Measurements from ENCODE around the gene RREB1.
"Not testable (repeated sequence)": the region's sequence is repeated elsewhere in the genome, so short reads cannot be mapped to it uniquely, and the experiment has no call there.

Gene RREB1

DNA sequence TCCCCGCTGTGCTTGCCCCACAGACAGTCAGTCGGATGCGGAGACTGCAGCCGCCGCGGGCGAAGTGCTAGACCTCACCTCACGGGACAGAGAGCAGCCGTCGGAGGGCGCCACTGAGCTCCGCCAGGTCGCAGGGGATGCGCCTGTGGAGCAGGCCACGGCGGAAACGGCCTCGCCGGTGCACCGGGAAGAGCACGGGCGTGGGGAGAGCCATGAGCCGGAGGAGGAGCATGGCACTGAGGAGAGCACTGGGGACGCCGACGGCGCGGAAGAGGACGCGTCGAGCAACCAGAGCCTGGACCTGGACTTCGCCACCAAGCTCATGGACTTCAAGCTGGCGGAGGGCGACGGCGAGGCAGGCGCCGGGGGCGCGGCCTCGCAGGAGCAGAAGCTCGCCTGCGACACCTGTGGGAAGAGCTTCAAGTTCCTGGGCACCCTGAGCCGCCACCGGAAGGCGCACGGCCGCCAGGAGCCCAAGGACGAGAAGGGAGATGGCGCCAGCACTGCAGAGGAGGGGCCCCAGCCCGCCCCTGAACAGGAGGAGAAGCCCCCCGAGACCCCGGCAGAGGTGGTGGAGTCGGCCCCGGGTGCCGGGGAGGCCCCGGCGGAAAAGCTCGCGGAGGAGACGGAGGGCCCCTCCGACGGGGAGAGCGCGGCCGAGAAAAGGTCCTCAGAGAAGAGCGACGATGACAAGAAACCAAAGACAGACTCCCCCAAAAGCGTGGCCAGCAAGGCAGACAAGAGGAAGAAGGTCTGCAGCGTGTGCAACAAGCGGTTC lies 138.8 kb downstream of the RREB1 start:
- no peak for DNase-seq

DNA sequence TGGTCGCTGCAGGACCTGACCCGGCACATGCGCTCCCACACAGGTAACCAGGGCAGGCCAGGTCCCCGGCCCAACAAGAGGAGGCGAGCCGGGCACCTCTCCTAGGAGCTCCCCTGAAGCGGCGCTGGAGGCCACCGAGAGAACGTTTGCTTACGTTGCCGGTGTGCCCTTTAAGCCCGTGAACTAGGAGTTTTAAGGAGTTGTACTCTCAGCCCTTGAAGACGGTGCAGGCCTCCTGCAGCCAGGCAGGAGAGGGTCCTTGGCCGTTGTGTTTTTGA lies 139.4 kb downstream of the RREB1 start:
- DNase-seq = no peak

DNA sequence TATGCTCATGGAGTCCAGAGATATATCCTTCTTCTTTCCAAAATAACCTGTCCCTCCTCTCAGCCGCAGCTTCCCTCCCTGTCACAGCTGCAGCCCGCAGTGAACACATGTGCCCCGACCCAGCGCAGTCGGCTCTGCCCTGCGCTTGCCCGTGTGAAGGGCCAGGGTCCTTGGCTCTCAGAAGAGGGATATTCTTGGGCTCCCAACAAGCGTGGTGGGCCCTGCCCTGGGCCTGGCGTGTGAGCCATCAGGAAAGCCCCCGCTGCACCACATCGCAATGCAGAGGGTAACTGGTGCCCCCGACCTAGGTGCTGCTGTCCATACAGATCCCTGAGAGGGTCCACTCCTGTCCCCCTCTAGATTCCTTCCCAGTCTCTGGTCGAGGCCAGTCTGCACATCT lies 140.1 kb downstream of the RREB1 start:
- DNase-seq = no peak

DNA sequence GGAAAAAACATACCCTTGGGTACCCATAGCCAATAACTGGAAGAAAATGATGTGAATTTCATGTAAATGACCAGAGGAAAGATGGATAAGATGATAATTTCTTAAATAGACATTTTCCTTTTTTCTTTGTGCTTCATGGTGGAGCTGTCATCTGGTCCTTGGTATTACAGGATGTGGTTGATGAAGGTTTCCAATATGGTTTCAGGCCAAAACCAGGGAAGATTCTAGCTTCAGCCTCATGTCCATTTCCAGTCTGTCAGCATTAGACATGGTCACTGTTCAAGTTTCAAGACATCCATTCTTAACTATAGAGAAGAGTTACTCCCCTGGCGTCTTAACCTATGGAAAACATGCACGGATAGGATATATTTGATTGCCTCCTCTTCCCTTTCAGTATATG lies 141.6 kb downstream of the RREB1 start:
- no peak for DNase-seq

DNA sequence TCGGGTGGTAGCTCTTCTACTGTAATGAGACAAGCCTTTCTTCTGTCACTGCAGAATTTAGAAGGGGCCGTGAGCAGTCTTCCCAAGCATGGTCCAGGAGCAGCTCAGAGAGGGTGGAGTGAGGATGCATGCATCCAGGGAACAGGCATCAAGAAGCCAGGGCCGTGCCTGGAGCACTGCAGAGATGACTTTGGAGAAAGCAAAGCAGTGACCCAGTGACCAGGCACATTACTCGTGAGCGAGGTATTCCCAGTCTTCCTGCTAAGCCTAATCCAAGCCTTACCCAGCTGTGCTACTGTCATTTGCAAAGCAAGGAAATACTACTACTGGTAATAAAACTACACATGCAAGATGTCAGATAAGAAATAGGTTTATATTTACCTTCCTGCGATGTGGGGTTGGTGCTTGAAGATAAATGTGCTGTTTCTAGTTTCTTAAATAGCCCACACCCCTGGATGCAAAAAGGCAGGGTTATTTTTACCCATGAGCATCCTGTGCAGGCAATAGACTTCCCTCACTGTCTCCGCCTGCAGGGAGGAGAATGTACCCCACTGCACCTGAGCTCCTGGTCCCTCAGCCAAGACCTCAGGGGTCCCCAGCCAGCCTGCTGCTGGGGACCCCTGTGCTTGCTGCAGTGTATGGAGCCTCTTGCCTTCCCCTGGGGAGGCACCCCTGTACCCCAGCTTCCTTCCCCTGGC lies 142.3 kb downstream of the RREB1 start:
- no peak for DNase-seq

DNA sequence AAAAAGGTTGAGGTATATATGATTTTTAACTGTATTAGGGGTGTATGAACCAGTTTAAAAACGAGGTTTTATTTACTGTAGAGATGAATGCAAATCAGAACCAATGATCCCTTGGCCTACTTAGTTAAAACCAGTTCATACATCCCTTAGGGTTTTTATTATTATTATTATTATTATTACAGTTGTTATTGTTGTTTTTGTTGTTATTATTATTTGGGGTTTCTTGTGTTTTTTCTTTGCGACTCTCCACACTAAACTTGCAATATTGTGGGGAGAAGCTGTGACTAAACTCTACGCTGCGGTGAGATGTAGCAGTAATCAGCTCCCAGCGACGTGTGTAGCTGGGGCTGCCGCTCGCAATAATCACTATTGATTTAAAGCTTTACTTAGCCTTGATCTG lies 143.1 kb downstream of the RREB1 start:
- DNase-seq = no peak

DNA sequence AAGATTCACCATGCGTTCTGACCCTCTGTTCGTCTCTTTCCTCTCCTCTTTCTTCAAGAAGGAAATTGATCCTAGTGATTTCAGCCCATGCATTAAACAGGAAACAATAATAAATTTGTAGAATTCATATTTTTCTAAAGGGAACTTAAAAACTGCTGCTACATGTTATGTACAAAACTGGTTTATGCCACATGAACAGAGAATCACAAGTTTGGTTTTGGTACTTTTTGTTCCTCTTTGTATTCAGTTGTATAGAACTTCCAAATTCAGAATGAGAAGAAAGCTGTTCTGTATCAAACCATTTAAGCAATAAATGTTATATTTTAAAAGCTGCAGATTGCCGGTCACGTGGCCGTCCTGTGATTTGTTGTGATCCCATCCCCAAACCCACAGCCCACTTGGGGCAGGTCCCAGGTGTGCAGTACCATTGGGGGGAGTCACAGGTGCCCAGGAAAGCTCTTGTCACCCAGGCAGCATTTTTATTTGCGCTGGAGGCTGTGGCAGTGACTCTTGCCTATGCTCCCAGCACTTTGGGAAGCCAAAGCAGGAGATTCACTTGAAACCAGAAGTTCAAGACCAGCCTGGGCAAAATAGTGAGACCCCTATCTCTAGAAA lies 144.0 kb downstream of the RREB1 start:
- no peak for DNase-seq

DNA sequence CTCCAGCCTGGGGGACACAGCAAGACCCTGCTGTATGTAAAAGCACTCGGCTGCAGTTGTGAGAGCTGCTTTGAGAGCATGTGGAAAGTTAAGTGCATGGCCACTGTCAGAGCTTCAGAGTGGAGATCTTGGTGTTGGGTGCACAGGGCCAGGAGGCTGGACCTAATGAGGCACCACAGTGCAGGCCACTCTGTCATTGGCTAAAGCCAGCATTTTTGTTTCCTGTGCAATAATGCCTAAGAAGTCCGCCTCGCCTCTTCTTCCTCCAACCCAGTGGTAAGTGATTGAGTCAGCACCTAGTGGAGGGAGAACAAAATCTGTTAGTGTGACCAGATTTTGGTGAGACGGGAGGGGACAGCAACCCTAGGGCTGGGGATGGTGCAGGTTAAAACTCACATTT lies 144.6 kb downstream of the RREB1 start:
- no peak for DNase-seq

DNA sequence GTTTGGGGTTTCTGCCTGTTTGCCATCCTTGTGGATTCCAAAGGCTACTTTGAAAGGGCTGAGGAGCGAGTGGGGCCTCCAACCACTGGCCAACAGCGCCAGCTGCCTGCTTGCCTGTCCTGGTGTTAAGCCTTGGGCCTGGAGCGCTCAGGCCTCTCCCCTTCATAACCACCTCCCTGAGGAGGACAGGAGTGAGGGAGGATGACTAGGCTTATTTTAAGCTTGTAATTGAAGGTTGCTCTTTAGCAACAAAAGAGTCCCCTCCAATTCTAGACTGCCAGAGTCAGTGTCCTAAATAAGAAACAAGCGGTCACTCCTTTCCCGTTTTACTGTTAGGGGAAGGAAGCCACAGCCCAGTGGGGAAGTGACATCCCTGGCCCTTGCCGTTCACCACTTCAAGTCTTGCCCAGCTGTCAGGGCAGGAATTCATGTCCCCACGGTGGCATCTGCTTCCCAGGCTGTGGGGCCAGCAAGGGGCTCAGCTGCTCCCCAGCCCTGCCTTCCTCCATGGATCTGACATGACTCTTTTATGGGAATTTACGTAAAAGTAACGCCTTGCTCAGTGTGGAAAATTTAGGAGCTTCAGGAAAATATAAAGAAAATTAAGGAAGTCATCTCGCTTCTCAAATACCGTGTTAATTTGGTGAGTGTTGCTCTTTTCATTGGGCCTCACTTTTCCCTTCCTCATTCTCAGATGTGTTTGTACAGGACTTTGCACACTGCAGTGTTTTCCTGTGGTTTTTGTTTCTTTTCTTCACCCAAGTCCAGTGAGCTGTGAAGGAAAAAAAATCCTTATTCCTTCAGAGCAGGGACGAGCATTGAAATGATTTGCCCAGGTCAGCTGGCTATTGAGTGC lies 147.4 kb downstream of the RREB1 start:
- DNase-seq = no peak

DNA sequence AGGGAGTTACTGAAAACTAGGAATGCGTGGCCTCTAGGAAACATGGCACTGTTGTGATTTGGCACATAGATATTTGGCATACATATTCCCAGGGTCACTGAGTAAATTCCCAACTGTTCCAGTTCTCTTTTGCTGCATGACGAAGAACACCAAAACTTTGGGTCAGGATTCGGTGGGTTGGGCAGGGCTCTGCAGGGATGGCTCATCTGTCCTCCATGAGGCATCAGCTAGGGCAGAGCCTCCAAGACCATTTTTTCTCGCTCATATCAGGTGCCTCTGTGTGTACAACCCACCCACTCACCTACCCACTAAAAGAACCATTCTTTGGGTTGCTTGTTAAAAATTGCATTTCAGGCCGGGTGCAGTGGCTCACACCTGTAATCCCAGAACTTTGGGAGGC lies 148.2 kb downstream of the RREB1 start:
- DNase-seq = no peak

DNA sequence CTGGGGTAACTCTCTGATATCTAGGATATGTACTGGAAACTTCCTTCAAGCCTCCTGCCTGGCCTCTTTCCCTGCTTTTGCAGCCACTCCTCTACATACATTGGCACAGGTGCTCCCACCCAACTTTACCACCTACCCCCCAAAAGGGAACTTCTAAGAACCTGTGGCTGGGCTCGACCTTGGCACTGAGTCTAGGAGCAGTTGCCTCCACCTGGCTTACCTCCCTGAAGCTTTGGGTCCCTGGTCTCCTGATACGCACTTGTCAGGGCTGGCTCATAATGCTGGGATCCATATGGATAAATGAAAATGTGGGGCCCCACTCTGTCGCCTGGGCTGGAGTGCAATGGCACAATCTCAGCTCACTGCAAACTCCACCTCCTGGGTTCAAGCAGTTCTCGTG lies 149.0 kb downstream of the RREB1 start:
- DNase-seq = no peak

DNA sequence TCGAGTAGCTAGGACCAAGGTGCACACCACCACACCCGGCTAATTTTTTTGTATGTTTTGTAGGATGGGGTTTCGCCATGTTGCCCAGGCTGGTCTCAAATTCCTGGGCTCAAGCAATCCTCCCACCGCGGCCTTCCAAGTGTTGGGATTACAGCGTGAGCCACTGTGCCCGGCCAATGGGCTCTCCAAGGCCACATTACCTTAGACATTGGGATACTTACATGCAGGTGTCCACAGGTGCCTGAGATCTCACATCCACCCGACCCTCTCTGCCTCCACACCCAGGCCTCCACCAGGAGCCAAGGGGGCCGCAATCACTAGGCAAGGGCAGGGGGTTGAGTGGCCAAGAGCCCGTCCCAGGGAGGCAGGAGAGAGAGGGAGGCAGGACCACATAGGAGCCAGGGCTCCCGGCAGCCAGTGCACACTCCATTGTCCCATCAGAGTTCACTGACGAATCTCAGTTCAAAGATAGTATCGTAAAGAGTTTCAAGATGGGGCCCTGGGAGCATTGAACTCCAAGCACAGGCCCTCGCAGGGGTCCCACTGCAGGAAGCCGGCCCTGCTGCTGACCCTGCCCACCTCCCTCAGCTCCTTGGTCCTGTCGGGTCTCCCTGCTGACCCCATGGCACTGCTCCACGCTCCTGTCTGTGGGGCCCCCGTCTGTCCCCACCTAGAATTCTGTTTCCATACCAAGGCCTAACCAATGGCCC lies 149.9 kb downstream of the RREB1 start:
- no peak for DNase-seq

DNA sequence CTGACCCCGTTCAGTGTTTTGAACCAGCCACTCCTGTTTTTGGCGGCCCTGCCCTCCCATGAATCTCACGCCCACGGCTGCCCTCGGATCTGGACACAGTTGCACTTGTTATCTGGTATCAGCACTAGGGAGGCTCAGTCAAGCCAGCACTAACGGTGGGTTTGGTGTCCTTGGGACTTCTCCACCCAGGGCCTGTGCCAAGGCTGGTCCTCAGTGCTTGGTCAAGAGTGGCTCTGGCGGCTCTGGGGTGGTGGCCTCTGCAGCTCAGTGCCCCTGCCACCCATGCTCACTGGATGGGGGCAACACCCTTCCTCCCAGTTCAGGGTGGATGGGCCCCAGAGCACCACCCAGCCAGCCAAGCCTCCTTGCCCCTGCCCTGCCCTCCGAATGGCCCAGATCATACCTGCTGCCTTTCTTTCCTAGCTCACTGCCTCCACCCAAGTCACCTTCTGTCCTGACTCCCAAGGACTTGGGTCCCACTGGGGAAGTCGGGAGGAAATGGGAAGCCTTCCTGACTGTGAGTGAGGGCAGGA lies 150.5 kb downstream of the RREB1 start:
- DNase-seq = no peak

DNA sequence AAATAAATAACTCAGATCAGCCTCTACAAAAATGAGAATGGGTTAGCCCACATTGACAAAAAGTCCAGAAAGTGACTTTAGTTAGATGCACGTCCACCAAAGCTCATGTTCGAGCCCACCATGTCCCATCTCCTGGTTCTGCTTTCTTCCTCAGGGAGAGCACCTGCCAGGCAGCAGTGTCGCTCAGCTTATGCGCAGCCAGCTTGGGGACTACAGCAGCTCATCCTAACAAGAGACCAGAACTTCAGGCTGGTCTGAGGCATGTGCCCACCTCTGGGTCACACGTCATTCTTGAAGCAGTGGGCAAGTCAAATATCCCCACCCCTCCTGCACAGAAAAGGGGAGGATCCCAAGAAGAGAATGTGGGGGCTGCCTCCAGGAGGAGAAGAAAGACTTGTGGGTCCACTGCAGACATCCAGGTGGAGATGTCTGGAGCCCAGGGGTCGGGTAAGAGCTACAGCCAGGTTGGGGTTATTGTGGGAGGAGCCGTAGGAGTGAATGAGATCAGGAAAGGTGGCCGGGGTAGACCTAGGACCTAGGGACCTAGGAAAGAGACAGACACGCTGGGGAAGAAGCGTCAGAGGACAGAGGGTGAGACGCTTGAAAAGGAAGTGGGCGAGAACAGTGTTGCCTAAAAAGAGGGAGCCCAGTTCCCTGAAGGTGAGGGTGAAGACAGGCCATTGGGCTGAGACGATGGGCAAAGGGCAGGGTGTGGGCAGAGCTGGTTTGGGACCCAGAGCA lies 152.7 kb downstream of the RREB1 start:
- no peak for DNase-seq

DNA sequence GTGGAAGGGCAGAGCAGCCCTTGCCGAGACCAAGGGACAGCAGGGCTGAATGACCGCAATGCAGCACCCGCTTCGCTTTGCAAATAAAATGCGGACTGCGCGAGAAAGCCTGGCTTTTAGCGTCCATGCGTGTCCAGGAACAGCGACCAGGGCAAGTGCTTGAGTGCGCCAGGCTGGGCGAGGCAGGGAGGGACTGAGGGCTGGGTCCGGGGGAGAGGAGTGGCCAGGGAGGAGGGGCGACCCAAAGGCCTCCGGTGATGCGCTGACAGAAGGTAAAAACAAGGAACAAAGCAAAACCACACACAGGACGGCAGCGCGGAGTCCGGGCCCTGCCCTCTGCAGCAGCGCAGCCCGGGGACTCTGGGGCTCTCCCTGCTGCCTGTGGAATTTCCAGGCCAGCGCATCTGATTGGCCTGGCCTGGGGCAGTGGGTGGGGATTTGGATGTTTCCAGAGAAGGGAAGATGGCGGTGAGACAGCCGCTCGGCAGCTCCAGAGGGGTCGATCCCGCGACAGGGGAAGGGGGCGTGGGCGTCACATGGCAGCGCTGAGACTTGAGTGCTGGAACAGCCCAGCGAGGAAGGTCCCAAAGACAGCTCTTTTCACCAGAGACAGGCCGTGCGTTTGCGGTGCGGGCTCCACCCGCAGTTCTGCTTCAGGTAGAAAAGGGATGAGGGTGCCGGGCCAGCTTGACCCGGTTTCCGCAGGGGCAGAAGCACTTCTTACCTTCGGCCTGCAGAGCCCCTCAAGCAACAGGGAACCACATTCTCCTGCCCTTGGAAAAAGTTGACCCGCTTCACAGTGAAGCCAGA lies 153.5 kb downstream of the RREB1 start:
- peak; percentile 87 for DNase-seq

DNA sequence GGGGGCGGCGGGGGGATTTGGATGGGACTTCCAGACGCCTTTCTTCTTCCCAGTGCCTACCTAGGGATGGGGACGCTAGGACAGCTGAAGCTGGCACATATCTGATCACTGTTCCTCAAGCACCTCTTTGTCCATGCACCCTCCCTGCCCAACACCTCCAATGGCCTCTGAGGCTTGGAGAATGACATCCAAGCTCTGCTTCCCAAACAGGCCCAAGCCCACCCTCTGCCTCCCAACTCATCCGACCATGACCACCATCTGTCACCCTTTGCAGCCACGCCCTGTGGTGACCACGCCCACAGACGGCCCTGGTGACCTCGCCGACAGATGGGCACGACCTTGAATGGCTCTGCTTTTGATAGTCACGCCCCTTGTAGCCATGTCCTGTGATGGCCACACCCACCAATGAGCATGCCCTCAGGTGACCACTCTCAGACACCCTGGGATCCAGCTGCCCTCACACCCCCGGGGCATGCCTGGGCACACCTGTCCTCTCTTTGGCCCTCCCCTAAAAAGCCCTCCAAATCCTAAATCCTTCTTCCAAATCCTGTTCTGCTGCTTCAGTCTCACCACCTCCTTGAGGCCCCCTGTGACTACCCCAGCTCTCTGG lies 154.2 kb downstream of the RREB1 start:
- DNase-seq = no peak

DNA sequence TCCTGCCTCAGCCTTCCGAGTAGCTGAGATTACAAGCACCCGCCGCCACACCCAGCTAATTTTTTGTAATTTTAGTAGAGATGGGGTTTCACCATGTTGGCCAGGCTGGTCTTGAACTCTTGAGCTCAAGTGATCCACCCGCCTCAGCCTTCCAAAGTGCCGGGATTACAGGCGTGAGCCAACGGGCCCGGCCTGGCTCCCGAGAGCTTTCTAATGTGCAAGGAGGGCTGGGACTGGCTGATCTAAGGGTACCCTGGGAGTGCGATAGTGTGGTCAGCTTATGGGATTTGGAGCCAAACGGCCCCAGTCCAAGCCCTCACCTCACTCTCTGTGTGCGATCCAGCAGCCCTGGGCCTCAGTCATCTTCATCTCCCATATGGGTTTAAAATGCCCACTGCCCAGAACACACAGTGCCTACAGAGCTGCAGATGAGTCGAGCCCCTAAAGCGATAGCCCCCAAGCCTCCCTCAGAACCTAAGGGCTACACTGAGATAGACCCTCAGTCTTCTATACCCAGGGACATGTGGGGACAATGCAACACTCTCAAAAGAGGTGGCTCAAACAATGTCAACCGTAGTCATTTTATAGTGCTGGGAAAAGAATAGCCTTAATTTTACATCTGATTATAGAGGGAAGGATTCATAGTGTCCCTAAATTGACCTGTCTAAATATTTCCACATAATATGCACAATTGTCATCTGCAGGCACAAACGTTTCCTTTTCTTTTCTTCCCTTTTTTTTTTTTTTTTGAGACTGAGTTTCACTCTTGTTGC lies 155.2 kb downstream of the RREB1 start:
- DNase-seq = no peak

DNA sequence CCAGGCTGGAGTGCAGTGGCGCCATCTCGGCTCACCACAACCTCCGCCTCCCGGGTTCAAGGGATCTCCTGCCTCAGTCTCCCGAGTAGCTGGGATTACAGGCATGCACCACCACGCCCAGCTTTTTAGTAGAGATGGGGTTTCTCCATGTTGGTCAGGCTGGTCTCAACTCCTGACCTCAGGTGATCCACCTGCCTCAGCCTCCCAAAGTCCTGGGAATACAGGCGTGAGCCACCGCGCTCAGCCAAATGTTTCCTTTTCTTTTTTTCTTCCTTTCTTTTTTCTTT lies 155.7 kb downstream of the RREB1 start:
- DNase-seq = not testable (repeated sequence)

DNA sequence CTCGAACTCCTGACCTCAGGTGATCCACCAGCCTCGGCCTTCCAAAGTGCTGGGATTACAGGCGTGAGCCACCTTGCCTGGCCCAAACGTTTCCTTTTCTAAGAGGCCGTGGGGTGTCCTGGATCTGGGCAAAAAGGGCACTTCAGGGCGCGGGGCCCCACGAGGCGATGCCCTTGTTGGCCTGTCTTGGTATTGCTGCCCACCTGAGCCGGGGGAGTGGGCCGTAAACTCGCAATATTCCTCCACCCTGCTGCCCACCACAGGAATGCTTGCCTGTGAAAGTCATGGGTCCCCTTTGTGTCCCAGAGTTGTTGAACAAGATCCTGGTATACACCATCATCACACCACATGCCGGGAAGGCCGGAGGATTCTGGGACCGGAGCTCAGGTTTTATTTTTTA lies 156.3 kb downstream of the RREB1 start:
- DNase-seq = no peak

Measured in fibroblast of skin of scalp (primary cell).